ENCODE results near the gene INAVA. TPM values are rescaled to one million over a fixed set of nuclear protein-coding genes. Genes with fewer than 3 reads are reported as not detected.
A peak's percentile ranks its signal among the peaks of the same experiment; 100 is the strongest.

The INAVA gene
- total and polyA plus RNA-seq, 9 of the 15 experiments (the other 6 are each of a cell fraction or from before 2014, with no cell fraction given) = 0.09 TPM; not detected in 8

DNA sequence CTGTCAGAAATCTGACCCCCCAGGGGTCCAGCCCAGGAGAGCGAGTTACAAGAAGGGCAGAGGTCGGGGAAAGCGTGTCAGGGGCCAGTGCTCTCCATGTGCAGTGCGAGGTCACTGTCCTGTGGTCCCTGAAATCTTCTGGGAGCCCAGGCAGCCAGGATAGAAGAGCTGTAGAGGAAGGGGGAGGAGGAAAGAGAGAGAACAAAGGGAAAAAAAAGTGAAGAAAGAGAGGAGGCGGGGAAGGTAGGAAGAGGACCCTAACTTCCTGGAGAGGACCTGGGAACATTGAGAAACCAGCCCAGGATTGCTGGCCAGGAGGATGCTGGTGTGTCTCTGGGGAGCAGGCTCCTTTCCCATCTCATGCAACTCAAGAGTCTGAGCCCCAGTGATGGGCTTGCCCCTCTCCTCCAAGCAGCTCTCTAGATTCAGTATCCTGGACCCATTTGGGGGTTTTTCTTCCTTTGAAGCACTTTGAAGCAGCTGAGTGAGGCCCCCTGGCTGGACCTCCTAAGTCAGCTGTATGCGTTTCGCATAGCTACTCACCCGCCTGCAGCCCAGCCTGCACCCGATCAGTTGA is 6.8 kb upstream of the INAVA start:
- Histone ChIP-seq H3K4me1 (replicated peaks in 1 of 2; ENCODE audit: control insufficient read depth in 2 of 2, insufficient read depth in 2 of 2, low read length in 2 of 2) (peaks cover 7 to 14% of the 10 kb centered on the region in 2 experiments; a peak in 4 of 5 replicates), H3K4me3 (no peak overlapping the region), H3K27ac (ENCODE audit: extremely low read depth, low read depth, low read length) (no peak overlapping the region), H3K36me3 (ENCODE audit: control insufficient read depth, insufficient read depth, low read length) (no peaks in the 10 kb centered on the region), H3K27me3 (ENCODE audit: control insufficient read depth in 2 of 2, insufficient read depth in 2 of 2, low read length in 2 of 2) (peaks cover 59 to 61% of the 10 kb centered on the region in 2 experiments), H3K79me2 (ENCODE audit: control insufficient read depth, insufficient read depth, low read length) (no peaks in the 10 kb centered on the region), H3K9me3 (replicated peaks; ENCODE audit: control insufficient read depth, insufficient read depth, low read depth, low read length) (no peaks in the 10 kb centered on the region), H3K9ac (ENCODE audit: insufficient read depth in 1 of 2, low read depth in 2 of 2, low read length in 2 of 2) (no peak overlapping the region), H4K20me1 (replicated peaks; ENCODE audit: control insufficient read depth, insufficient read depth, low read length) (peaks cover 16% of the 10 kb centered on the region), H2AFZ (ENCODE audit: low read depth, low read length) (no peak overlapping the region), H3K4me2 (ENCODE audit: insufficient read depth, low read length) (no peak overlapping the region), H3K9me1 (ENCODE audit: control insufficient read depth, insufficient read depth, low read length) (no peaks in the 10 kb centered on the region)
- intact Hi-C loops (cut with micrococcal nuclease) (no loop called here), in situ Hi-C loops (cut with MboI) (no loop called here)
- no TSS peak for BruUV-seq (replicated peaks)
- POLR2A ChIA-PET = interaction anchor here (0.6 to 1.1 kb wide), 4 partner anchors 8 to 36 kb away, joined by 3 to 6 read pairs (median 4); no protein-coding TSS in a partner anchor
- CTCF ChIA-PET (ENCODE audit: low intra/inter-chr PET ratio) = no interaction called here
- FAIRE-seq = no peak
- under 1% methylated on average over 9 of the region's 9 CpGs for whole genome bisulfite sequencing (ENCODE audit: insufficient coverage, low coverage, missing lambda C conversion rate)
- no peak for DNase-seq (ENCODE audit: extremely low read depth in 1 of 4, low spot score in 3 of 4)
- TF ChIP-seq SETDB1 (IDR thresholded peaks at IDR 0.05; ENCODE audit: low read length) = no peak
- no peak for TF ChIP-seq TAF9B (IDR thresholded peaks at IDR 0.05; ENCODE audit: partially characterized antibody)
- TF ChIP-seq MTA2 (IDR thresholded peaks at IDR 0.05; ENCODE audit: low read depth) = no peak
- no peak for TF ChIP-seq PREB (CRISPR knock-in tag; IDR thresholded peaks at IDR 0.05)
- ATAC-seq = peak; percentile 36
